GM18520 (cell line): ENCODE results near the gene RERE.
"Not testable (repeated sequence)": the region's sequence is repeated elsewhere in the genome, so short reads cannot be mapped to it uniquely, and the experiment has no call there.

Experiments
- ATAC-seq: cut with Tn5 transposase; IDR thresholded peaks from one replicate; pipeline ENCODE4 v1.9.1; 2021; ENCODE audit not compliant: unreplicated experiment

The RERE gene

DNA sequence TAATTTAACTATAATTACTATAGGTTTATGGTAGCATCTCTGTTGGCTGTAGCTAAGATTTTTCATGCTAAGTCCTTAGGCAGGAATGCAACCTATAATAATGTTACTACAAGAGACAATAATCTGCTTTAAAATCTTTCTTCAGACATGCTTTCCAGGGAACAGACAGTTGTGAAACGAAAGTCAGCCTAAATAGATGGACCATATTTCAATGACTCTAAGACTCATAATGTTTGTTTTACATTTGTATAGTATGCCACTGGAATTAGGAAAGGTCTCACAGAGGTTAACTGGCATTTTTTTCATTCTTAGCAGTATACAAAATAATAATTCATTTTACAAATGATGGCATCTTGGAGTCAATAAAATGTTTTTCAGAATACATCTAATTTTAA lies 8.1 kb downstream of the RERE start:
- no peak for ATAC-seq

DNA sequence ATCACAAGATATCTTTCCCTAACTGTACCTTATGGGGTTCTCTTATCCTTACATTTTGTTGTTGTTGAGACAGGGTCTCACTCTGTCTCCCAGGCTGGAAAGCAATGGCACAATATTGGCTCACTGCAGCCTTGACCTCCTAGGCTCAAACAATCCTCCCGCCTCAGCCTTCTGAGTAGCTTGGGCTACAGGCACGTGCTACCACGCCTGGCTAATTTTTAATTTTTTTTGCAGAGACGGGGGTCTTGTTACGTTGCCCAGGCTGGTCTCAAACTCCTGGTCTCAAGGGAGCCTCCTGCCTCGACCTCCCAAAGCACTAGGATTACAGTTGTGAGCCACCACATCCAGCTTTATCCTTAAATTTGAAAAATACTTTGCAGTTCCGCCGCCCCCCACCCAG lies 10.4 kb downstream of the RERE start:
- no peak for ATAC-seq

DNA sequence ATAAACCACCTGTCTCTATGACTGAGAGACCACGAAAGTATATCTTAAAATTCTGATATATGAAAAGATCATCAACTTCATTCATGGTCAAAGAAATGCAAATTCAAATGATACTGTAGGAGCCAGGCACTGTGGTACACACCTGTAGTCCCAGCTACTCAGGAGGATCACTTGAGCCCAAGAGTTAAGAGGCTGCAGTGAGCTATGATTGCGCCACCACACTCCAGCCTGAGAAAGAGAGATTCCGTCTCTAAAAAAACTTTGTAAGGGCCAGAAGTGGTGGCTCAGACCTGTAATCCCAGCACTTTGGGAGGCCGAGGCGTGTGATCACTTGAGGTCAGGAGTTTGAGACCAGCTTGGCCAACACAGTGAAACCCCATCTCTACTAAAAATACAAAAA lies 17.0 kb downstream of the RERE start:
- ATAC-seq, result no peak

DNA sequence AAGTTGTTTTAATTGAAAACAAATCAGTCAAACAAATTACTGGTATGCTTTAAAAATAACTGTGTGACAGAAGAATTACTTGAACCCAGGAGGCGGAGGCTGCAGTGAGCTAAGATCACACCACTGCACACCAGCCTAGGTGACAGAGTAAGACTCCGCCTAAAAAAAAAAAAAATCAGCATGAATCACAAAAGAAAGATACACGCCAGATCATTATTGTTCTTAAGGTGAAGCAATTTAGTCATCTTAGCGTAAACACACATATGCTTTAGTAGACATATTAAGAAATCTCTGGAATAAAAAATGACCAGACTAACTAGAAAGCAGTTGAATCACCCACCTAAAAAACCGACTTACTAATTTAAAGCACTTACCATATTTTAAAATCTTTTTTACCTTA lies 20.2 kb downstream of the RERE start:
- no peak for ATAC-seq

DNA sequence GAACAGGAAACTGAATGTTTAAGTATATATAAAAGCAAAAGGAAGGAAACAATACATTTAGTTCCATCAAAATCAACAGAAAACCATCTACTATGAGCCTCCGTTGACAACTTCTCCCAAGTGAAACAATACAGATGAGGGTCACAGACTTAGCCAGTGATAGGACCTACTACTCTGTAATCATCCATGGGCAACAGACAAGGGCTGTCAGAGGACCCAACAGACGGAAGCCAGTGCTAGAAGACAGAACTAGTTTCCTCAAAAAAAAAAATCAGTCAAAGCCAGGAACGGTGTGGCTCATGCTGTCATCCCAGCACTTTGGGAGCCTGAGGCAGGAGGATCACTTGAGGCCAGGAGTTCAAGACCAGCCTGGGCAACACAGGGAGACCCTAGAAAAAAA lies 20.6 kb downstream of the RERE start:
- ATAC-seq, result no peak

GRCh38 chr1:8794605-8795004 lies 22.8 kb downstream of the RERE start:
- no peak for ATAC-seq

GRCh38 chr1:8791819-8792218 lies 25.6 kb downstream of the RERE start:
- no peak for ATAC-seq

GRCh38 chr1:8790987-8791386 lies 26.5 kb downstream of the RERE start:
- ATAC-seq, result no peak

GRCh38 chr1:8790478-8790877 lies 27.0 kb downstream of the RERE start:
- ATAC-seq, result no peak

DNA sequence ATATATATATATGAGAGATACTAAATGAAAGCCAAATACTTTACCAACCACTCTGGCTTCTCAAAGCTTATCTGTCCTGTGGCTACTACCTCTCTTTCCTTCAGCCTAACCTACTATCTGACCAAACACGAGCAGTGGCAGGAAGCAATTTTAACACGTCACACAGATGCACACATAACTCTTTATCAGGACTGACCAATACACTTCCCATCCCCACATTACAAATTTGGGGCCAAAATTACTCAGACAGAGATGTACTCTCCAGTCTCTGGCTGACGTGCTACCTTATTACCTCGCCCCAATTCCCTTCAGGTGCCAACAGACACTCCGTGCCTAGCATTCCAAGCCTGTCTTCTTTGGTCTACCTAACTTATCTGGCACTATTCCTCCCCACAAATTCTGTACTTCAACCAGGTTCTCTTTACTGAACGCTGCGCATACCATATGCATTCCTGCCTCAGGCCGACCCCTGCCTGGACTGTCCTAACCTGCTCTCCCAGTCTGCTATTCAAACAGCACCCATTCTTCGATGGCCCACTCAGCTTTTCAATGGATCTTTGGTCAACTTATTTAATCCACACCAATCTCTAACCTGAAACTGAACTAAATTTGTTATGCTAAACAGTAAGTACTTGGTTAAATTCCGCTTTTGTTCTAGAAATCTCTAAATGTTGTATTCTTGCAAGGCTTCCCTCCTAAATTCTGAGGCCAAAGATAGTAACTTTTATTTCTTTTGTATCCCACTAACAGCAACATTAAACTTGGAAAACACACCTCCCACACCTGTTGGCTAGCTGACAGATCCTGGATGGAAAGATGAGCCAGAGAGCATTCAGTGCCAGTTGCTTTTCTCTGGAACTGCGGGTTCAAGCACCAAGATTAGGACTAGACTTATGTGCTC lies 27.9 kb downstream of the RERE start:
- no peak for ATAC-seq

DNA sequence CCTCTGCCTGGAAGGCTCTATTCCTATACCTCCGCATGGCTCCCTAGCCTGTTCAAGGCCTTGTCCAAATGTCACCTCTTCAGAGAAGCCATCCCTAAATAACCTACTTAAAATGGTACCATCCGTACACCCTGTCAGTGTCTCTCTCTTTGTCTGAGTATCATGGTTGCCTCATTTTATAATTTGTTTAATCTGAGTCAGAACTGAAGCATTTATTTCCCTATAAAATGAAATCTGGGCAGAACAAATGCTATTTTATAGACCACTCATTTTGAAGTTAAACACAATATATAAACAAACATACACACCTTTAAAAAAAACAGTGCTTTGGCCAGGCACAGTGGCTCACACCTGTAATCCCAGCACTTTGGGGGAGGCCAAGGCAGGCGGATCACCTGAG lies 30.2 kb downstream of the RERE start:
- ATAC-seq, result no peak

DNA sequence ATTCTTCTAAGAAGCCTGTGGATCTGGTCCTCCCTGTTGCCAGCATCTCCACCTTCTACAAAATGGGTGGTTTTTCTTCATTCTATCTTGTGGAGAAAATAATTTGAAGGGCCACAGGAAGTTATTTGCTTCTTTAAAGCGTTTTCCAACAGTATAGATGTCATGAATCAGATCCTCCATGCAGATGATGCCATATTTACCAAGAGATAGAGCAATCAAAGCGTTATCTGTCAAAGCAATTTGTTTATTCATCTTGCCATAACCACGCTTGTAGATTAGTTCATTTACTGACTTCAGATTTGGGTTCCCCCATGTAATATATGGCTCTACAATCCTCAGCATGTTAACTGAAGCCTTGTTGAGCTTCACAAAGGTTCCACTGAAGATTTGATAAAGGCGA lies 31.2 kb downstream of the RERE start:
- not testable (repeated sequence) for ATAC-seq

DNA sequence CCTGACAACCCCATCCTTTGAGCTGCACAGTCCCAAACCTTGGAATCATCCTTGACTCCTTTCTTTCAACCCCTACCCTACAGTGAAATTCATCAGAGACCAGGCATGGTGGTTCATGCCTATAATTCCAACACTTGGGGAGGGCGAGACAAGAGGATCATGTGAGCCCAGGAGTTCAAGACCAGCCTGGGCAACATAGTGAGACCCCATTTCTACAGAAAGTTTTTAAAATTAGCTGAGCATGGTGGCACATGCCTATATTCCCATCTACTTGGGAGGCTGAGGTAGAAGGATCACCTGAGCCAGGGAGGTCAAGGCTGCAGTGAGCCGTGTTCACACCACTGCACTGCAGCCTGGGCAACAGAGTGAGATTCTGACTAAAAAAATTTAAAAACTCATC lies 34.5 kb downstream of the RERE start:
- ATAC-seq, result no peak

DNA sequence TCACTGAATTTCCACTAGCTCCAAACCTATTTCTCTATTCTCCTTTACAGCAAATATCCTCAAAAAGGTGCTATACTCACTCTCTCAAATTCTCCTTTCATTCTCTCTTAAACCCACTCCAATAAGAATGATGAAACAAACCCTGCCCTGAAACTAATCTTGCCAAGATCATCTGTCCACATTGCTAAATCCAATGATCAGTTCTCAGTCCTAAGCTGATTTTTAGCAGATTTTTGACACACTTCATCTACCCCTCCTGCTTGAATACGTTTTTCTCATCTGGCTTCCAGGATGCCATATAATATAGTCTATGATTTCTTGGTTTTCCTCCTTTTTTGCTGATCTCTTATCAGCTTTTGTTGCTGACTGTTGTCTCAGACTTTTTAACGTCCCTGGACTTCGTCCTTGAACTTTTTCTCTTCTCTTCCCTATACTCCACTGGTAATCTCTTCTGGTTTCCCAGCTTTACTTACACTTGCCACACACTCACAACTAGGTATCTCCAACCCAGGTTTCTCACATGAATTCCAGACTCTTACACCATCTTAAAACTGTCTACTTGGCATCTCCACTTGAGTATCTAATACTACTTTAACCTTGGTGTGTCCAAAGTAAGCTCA lies 35.3 kb downstream of the RERE start:
- no peak for ATAC-seq

- ATAC-seq, result no peak
These were observed 37.0 kb downstream of the RERE start for GRCh38 chr1:8780405-8780804.

DNA sequence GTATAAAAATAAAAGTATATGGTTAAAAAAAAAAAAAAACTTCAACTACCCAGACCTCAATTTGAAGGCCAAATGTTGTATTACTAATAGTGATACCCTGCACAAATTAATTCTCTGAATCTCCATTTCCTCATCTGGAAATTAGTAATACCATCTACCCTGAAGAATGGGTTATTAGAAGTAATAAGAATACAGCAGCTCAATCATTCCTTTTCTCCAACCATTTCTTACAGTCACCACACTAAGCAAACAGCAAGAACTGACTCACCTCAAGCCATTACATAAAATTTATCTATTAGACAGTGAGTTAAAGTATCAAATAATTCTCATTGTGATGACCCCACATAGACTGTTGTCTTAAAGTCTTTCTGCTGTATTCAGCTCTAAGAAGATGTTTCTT lies 39.6 kb downstream of the RERE start:
- no peak for ATAC-seq

GRCh38 chr1:8776104-8776503 lies 41.3 kb downstream of the RERE start:
- no peak for ATAC-seq

DNA sequence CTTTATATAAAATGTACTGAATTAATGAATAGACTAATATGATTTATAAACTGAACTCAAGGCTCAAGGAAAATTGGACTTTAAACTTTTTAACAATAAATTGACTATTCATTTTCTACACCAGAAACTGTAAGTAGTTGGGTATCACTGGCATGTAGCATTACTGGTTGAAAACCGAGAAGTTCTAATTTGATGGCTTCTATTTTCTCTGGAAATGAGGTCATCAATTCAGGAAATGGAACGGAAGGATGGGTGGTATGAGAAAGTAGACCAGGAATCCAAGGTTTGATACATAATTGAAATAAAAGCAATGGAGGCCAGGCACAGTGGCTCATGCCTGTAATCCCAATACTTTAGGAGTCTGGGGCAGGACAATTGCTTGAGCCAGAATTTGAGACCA lies 50.4 kb downstream of the RERE start:
- ATAC-seq, result no peak

GRCh38 chr1:8765198-8765597 lies 52.2 kb downstream of the RERE start:
- ATAC-seq, result no peak

- ATAC-seq, result no peak
These were observed 53.0 kb downstream of the RERE start for GRCh38 chr1:8764293-8764937.

DNA sequence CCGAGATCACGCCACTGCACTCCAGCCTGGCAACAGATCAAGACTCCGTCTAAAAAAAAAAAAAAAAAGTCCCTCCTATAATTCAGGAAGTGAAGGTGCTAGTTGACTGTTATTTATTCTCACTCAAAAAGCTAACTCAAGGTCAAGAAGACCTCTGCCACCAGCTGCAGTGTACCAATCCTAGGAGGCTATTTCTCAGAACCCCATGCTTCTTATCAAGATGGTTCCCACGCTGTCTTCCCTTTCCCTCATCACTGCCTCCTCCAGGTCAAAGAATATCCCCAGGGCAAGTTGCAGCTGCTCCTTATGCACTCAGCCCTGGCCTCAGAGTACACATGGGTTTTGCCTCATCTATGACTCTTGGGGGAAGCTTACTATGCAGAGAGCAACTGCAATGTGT lies 53.6 kb downstream of the RERE start:
- no peak for ATAC-seq

- ATAC-seq, result no peak
These were observed 62.4 kb downstream of the RERE start for GRCh38 chr1:8754993-8755392.
